GM18861 (cell line): Measurements from ENCODE around the gene BNIP5.
"Not testable (repeated sequence)": the region's sequence is repeated elsewhere in the genome, so short reads cannot be mapped to it uniquely, and the experiment has no call there.

Experiments
- ATAC-seq: cut with Tn5 transposase; IDR thresholded peaks from one replicate; pipeline ENCODE4 v1.9.1; 2021; ENCODE audit not compliant: unreplicated experiment

BNIP5 gene

DNA sequence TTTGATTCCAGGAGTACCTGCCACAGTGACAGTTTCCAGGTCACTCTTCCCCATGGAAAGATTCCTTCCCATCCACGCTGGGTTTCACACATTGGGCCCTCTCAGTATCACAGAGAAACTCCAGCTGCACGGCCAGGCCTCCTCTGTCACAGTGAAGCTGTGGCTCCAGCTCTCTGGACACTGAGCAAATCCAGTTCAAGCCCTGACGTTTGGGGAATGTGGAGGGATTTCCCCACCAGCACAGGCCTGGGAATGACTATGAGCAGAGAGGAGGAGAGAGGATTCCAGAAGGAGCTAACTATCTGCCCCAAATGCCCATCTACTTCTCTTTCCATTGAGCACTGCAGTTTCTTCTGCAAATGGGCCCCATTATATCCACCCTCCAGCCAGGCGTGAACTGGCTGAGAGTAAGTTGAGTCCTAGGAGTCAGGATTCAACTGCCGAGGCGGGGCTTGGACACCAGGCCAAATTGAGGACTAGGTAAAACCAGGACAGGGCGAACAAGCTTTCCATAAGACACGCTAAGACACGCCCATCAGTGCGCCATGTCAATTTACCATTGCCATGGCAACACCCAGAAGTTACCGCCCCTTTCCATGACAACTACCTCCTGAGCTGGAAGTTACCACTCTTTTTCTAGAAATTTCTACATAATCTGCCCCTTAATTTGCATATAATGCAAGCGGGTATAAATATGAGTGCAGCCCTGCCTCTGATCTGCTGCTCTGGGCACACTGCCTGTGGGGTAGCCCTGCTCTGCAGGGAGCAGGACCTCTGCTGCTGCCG lies 9.2 kb upstream of the BNIP5 start:
- ATAC-seq: no peak

DNA sequence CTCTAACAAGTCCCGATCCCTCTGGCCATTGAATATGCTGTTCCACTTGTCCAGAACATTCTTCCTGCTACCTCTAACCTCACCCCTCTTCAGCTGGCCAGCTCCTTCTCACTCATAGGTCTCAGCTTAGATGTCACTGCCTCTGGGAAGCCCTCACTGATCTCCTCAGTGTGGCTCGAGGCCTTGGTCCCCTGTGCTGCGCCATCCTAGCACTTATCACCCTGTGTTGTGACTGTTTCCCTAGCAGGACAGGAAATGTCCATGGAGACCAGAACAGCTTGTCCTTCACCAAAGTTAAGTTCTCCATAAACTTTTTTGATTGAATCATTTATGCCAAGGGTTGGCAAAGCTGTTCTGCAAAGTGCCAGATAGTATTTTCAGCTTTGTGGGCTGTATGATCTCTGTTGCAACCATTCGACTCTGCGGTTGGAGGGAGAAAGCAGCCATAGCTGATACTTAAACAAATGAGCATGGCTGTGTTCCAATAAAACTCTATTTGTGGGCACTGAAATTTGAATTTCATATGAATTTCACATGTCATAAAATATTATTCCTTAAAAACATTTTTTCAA lies 6.5 kb upstream of the BNIP5 start:
- no peak for ATAC-seq

- no peak for ATAC-seq
Observed at GRCh38 chr6:36340618-36341454, 4.1 kb upstream of the BNIP5 start.

DNA sequence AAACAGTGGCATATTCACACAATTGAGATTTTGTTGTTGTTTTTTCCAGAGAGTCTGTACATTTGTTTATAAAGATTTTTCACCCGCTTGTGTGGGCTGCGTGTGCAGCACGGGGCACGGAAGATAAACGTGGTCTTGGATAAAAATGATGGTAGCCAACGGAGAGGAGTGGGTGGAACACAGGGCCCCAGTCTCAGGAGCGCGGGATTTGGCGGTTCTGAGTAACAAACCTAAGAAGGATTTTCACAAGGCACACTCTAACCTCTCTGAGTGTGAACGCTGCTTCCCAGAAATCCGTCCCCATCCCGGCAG lies 3.6 kb upstream of the BNIP5 start:
- ATAC-seq: no peak

DNA sequence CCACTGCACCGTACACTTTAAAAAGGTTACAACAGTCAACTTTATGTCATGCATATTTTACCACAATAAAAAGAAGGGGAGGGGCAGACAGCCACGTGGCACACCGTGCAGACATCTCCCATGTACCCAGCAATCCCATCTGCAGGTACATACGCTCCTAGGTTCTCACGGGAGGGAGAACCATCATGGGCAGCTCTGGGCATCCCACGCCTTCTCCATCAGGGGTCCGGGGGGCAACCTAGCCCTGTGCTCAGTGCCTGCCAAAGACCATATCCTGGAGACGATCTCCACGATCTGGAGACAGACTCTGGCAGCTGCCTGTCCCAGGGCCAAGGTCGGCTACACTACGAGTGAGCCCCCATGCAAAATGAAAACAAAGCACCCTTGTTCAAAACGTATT lies 2.5 kb upstream of the BNIP5 start:
- no peak for ATAC-seq

- not testable (repeated sequence) for ATAC-seq
Observed at GRCh38 chr6:36338223-36338622, 1.5 kb upstream of the BNIP5 start.

DNA sequence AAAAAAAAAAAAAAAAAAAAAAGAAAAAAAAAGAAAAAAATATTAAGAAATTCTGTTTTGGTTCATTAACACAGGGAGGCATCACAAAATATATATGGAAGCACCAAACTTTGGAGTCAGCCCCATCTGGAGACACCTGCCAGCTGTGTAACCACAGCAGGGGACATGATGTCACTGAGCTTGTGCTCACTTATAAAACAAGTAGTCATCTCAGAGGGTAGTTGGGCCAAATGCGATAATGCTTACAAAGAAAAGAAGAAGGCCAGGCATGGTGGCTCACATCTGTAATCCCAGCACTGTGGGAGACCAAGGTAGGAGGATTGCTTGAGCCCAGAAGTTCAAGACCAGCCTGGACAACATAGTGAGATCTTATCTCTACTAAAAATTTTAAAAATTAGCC lies 1.1 kb upstream of the BNIP5 start:
- no peak for ATAC-seq

DNA sequence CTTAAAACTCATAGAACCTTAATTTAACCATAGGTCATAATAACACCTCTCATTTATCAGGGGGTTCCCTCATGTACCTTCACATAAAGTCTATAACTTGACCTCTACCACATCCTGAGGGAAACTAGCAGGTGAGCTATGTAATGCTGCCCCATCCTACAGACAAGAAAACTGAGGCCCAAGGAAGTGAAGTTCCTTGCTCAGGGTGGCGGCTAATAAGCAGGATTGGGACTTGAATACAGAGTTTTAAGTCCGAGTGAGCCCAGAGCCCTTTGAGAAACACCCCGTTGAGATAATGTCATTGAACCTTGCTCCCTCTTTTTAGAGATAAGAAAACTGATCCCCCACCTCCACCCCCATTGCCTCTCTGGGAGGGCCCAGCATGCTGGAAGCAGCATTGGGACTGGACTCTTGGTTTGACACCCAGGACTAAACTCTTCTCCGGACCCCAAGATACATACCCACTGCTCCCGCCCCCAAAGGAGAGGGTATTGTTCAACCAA lies 429 bp downstream of the BNIP5 start:
- no peak for ATAC-seq

DNA sequence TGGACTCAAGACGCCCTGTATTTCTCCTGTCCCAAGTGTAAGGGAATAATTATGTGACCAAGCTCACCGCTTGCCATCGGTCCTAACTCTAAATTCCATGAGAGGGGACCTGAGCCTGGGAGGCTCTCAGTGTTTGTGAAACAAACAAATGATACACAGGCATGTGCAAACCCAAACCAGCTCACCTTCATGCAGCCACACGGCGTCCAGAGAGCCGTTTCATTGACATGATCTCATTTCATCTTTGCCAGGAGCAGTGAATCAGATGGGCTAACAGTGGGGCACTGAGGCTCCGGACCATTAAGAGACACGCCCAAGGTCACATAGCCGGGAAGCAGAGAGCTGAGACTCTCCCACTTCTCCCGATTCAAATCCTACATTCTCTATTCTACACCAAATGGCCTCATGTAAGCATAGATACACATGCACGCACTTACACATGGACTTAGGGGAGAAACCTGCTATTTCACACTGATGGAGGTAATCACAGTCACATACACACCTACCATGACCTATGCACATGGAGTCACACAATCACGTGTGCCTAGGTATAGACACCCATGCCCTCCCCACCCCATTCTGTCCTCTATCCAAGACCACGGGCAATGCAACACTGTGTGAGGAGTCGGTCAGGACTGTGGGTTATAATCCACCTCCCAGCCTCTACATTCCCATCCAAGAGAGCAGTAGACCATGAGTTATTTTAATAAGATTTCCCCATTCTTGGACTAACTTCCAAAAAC lies 1.1 kb downstream of the BNIP5 start:
- ATAC-seq: no peak

GRCh38 chr6:36334832-36335459 lies 1.7 kb downstream of the BNIP5 start:
- no peak for ATAC-seq

- ATAC-seq: no peak
Observed at GRCh38 chr6:36333931-36334725, 2.6 kb downstream of the BNIP5 start.

GRCh38 chr6:36333171-36333895 lies 3.4 kb downstream of the BNIP5 start:
- no peak for ATAC-seq

DNA sequence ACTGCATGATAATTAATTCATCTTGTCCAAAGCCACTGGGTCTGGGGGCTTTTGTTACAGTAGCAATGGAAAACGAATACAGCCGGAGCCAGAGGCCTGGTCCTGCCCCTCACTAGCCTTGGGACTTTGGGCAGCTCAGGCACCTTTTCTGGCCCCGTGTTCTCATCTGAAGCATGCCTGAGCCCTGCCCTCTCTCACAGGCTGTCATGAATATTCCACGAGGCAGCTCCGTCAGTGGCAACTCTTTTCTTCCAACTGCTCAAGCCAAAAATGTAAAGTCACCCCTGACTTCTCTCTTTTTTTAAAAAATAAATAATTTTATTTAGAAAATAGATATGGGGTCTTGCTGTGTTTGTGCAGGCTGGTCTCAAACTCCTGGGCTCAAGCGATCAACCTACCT lies 5.3 kb downstream of the BNIP5 start:
- no peak for ATAC-seq

GRCh38 chr6:36330366-36330765 lies 6.3 kb downstream of the BNIP5 start:
- no peak for ATAC-seq

DNA sequence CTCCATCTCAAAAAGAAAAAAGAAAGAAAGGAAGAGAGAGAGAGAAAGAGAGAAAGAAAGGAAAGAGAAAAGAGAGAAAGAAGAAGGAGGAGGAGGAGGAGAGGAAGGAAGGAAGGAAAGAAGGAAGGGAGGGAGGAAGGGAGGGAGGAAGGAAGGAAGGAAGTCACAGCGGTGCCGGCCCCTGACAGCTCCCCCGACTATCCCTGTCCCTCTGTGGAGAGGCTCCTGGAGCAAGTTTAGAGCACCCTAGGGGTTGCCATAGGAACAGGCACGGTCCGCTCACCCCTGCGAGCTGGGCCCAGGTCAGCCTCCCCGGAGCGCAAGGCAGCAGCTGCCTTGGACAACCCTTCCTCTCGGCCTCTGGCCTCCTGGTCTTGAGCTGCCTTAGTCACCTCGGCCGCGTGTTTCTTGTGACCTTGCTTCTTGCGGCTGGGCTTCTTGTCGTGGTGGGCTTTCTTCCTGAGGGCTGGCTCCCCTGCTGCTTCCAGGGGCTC lies 6.8 kb downstream of the BNIP5 start:
- no peak for ATAC-seq

GRCh38 chr6:36328600-36328999 lies 8.1 kb downstream of the BNIP5 start:
- no peak for ATAC-seq

- ATAC-seq: no peak
Observed at GRCh38 chr6:36327919-36328236, 8.8 kb downstream of the BNIP5 start.

DNA sequence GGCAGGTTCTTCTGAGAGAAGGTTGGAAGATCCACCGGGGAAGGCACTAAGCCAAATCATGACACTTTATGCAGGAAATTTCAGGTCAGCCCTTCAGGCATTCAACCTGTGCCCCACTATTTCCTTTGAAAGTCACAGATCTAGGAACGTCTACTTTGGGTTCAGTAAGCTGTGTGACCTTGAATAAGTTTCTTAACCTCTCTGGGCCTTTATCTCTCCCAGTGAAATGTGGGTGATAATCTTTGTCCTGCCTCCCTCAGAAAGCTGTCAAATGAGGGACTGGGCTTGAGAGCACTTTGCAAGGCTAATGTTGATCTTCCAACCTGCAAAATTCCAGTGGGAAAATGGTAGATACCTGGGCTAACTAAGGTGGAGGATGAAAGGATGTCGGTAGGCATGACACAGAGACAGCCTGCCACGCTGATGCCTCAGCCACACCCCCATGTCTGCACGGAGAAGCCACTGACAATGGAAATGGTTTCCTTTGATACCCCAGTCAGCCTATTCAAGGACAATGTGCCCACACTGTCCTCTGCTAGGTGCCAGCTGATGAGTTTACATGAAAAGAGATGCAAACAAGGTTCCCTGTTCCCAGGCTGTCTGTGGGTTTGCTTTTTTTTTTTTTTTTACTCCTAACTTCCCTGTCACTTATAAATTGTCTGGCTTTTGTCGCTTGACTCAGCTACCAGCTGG lies 9.3 kb downstream of the BNIP5 start:
- ATAC-seq: no peak
